Fibroblast of lung (primary cell): ENCODE results near the gene PYGL. TPM values are rescaled to one million over a fixed set of nuclear protein-coding genes. Genes with fewer than 3 reads are reported as not detected.

Experiments used
- DNase-seq, 2 donors: peaks; one replicate each; pipeline versions ENCODE4 v3.0.0 to v3.0.0-alpha.2; 2010; ENCODE audit warnings: low read depth in 2 of 2
- H2AFZ ChIP-seq: 2 replicates; pipeline ENCODE4 v1.5.1; 2012; ENCODE audit warnings: low read length, control low read depth, inconsistent platforms
- H3K27ac ChIP-seq: 2 replicates; pipeline ENCODE4 v1.5.1; 2011; ENCODE audit warnings: low read length, control low read depth; ENCODE audit not compliant: insufficient read depth
- H3K27me3 ChIP-seq: 2 replicates; pipeline ENCODE4 v1.5.1; 2011; ENCODE audit warnings: mild to moderate bottlenecking, low read length; ENCODE audit not compliant: control insufficient read depth, insufficient read depth
- H3K36me3 ChIP-seq: 2 replicates; pipeline ENCODE4 v1.5.1; 2011; ENCODE audit warnings: low read length; ENCODE audit not compliant: control insufficient read depth, insufficient read depth
- H3K4me1 ChIP-seq: 2 replicates; pipeline ENCODE4 v1.5.1; 2011; ENCODE audit warnings: low read length; ENCODE audit not compliant: control insufficient read depth, insufficient read depth; ENCODE audit errors: extremely low read depth
- H3K4me2 ChIP-seq: 2 replicates; pipeline ENCODE4 v1.5.1; 2011; ENCODE audit warnings: low read length, control low read depth; ENCODE audit not compliant: insufficient read depth; ENCODE audit errors: extremely low read depth
- H3K4me3 ChIP-seq, 4 experiments: fragments of 200-600 bp in 1 of 4; sonication (generic) in 1 of 4; replicated peaks in 1 of 4; 2 replicates each; pipeline ENCODE4 v1.5.1; 2011 to 2016; ENCODE audit warnings: low read length in 4 of 4, low read depth in 3 of 4, mild to moderate bottlenecking in 3 of 4, control low read depth in 2 of 4, inconsistent platforms in 1 of 4, mixed read lengths in 1 of 4; ENCODE audit not compliant: insufficient read depth in 1 of 4; ENCODE audit errors: control extremely low read depth in 1 of 4
- H3K79me2 ChIP-seq: 2 replicates; pipeline ENCODE4 v1.5.1; 2012; ENCODE audit warnings: mild to moderate bottlenecking, low read length, inconsistent platforms; ENCODE audit not compliant: control insufficient read depth, insufficient read depth
- H3K9ac ChIP-seq: 2 replicates; pipeline ENCODE4 v1.5.1; 2011; ENCODE audit warnings: mild to moderate bottlenecking, low read length, control low read depth; ENCODE audit not compliant: insufficient read depth
- H3K9me3 ChIP-seq: 2 replicates; pipeline ENCODE4 v1.5.1; 2012; ENCODE audit warnings: low read depth, low read length; ENCODE audit not compliant: control insufficient read depth, insufficient read depth
- H4K20me1 ChIP-seq: 2 replicates; pipeline ENCODE4 v1.5.1; 2011; ENCODE audit warnings: low read length; ENCODE audit not compliant: control insufficient read depth, insufficient read depth; ENCODE audit errors: extremely low read depth
- EZH2 ChIP-seq: IDR thresholded peaks from 2 replicates; pipeline ENCODE4 v1.5.1; 2012; ENCODE audit warnings: low read length, control low read depth, mild to moderate bottlenecking; ENCODE audit errors: missing control alignments
- polyA plus RNA-seq, 2 donors: library from polyadenylated mRNA; depleted of rRNA in 1 of 2; stranded (reverse) in 1 of 2; unstranded in 1 of 2; fragments of >200 nt; gene quantifications; 2 replicates each; pipeline ENCODE4 v1.2.1, GENCODE V29; 2011 to 2012; ENCODE audit warnings: missing spikeins in 1 of 2
- total RNA-seq: library from RNA; depleted of rRNA; stranded (reverse); fragments of >200 nt; gene quantifications from 2 replicates; pipeline ENCODE4 v1.2.1, GENCODE V29; 2014
- TF ChIP-seq, protein P1 (sequence below), 2 donors: IDR thresholded peaks in 1 of 2; conservative IDR thresholded peaks in 1 of 2; 1 replicate in 1 of 2; 2 replicates in 1 of 2; pipeline ENCODE4 v1.5.1; 2011 to 2012; ENCODE audit warnings: low read length in 2 of 2, control low read depth in 1 of 2, inconsistent platforms in 1 of 2, low read depth in 1 of 2, mild to moderate bottlenecking in 1 of 2

The PYGL gene
- total and polyA plus RNA-seq, 2 donors (not counting 1 experiment from before 2014, with no cell fraction given), result 56.2 to 76.8 TPM

GRCh38 chr14:50855558-50855957 is 88.7 kb downstream of the PYGL start:
- no peaks in the 10 kb centered on the region for H3K9me3 ChIP-seq
- H3K36me3 ChIP-seq, result no peaks in the 10 kb centered on the region
- no peaks in the 10 kb centered on the region for H3K27me3 ChIP-seq
- H3K4me1 ChIP-seq, result no peaks in the 10 kb centered on the region
- H3K4me2 ChIP-seq, result no peak overlapping the region
- H3K27ac ChIP-seq, result no peak overlapping the region
- H3K4me3 ChIP-seq, result no peak overlapping the region
- H4K20me1 ChIP-seq, result no peaks in the 10 kb centered on the region
- peak; percentile 6 to 33 for DNase-seq
- H3K79me2 ChIP-seq, result no peaks in the 10 kb centered on the region
- no peak overlapping the region for H3K9ac ChIP-seq
- H2AFZ ChIP-seq, result no peak overlapping the region
- no peak for TF ChIP-seq EZH2
- TF ChIP-seq, protein P1, sequence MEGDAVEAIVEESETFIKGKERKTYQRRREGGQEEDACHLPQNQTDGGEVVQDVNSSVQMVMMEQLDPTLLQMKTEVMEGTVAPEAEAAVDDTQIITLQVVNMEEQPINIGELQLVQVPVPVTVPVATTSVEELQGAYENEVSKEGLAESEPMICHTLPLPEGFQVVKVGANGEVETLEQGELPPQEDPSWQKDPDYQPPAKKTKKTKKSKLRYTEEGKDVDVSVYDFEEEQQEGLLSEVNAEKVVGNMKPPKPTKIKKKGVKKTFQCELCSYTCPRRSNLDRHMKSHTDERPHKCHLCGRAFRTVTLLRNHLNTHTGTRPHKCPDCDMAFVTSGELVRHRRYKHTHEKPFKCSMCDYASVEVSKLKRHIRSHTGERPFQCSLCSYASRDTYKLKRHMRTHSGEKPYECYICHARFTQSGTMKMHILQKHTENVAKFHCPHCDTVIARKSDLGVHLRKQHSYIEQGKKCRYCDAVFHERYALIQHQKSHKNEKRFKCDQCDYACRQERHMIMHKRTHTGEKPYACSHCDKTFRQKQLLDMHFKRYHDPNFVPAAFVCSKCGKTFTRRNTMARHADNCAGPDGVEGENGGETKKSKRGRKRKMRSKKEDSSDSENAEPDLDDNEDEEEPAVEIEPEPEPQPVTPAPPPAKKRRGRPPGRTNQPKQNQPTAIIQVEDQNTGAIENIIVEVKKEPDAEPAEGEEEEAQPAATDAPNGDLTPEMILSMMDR (conservative IDR thresholded peaks at IDR 0.05 in 1 of 2, IDR thresholded peaks at IDR 0.05 in 1 of 2; ENCODE audit: low read depth in 1 of 2, low read length in 2 of 2), result no peak

Other genes with a start within 250 kb of the PYGL start
- 30.0 and 37.5 TPM in 2 replicates for gene NIN, start 113.3 kb downstream of the PYGL start, total RNA-seq
- gene NIN, start 113.3 kb downstream of the PYGL start, polyA plus RNA-seq, result 22.8 and 28.5 TPM in 2 replicates
- under 0.01 TPM in 2 replicates for gene ABHD12B, start 72.4 kb downstream of the PYGL start, total RNA-seq
- gene ABHD12B, start 72.4 kb downstream of the PYGL start, polyA plus RNA-seq, result 0.20 TPM in 1 of 2 replicates, not detected in the other
- 0.50 and 0.51 TPM in 2 replicates for gene TRIM9, start 150.6 kb upstream of the PYGL start, total RNA-seq
- 0.07 and 0.10 TPM in 2 replicates for gene TRIM9, start 150.6 kb upstream of the PYGL start, polyA plus RNA-seq